BE2C (cell line): ENCODE data around the gene TPR.

Experiments used
- DNase-seq: peaks from one replicate; pipeline ENCODE4 v3.0.0-alpha.2; 2020
- H3K27me3 ChIP-seq: fragments of 250-450 bp; sonication (Bioruptor Pico); 2 replicates; pipeline ENCODE4 v1.5.1; 2020; ENCODE audit warnings: mild to moderate bottlenecking
- H3K36me3 ChIP-seq: fragments of 250-450 bp; sonication (Bioruptor Pico); 2 replicates; pipeline ENCODE4 v1.5.1; 2020; ENCODE audit warnings: mild to moderate bottlenecking
- H3K4me1 ChIP-seq: fragments of 250-450 bp; sonication (Bioruptor Pico); 2 replicates; pipeline ENCODE4 v1.5.1; 2020
- H3K4me3 ChIP-seq: 2 replicates; pipeline ENCODE4 v1.5.1; 2011; ENCODE audit warnings: low read depth, low read length
- H3K9me3 ChIP-seq: fragments of 250-450 bp; sonication (Bioruptor Pico); 2 replicates; pipeline ENCODE4 v1.5.1; 2020
- TF ChIP-seq, protein P1 (sequence below): IDR thresholded peaks from 2 replicates; pipeline ENCODE4 v1.5.1; 2012; ENCODE audit warnings: mild to moderate bottlenecking, low read depth, low read length

The TPR gene

GRCh38 chr1:186286615-186287315 is 88.3 kb downstream of the TPR start:
- peaks cover 8% of the 10 kb centered on the region for H3K27me3 ChIP-seq
- TF ChIP-seq, protein P1, sequence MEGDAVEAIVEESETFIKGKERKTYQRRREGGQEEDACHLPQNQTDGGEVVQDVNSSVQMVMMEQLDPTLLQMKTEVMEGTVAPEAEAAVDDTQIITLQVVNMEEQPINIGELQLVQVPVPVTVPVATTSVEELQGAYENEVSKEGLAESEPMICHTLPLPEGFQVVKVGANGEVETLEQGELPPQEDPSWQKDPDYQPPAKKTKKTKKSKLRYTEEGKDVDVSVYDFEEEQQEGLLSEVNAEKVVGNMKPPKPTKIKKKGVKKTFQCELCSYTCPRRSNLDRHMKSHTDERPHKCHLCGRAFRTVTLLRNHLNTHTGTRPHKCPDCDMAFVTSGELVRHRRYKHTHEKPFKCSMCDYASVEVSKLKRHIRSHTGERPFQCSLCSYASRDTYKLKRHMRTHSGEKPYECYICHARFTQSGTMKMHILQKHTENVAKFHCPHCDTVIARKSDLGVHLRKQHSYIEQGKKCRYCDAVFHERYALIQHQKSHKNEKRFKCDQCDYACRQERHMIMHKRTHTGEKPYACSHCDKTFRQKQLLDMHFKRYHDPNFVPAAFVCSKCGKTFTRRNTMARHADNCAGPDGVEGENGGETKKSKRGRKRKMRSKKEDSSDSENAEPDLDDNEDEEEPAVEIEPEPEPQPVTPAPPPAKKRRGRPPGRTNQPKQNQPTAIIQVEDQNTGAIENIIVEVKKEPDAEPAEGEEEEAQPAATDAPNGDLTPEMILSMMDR = no peak
- no peaks in the 10 kb centered on the region for H3K4me1 ChIP-seq
- H3K9me3 ChIP-seq = no peaks in the 10 kb centered on the region
- H3K36me3 ChIP-seq = no peaks in the 10 kb centered on the region
- DNase-seq = no peak
- no peak overlapping the region for H3K4me3 ChIP-seq

DNA sequence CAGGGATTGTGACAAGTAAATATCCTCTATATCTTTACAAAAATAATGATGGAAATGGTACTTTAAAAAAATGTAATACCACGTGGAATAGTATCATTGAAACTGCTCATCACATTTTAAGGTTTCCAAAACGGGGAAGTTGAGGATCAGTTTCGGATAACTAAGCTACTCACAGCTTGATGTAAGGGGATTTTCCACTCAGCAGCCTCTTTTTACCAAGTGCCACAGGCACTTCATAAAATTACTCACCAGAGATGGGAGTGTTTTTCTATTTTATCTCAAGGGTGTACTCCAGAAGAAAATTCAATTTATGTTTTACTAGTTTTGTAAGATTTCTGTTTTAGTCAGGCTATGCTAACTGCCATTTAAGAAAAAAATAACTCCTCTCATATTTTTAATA is 91.7 kb downstream of the TPR start:
- TF ChIP-seq, protein P1 = no peak
- DNase-seq = no peak
- H3K4me3 ChIP-seq = no peak overlapping the region

DNA sequence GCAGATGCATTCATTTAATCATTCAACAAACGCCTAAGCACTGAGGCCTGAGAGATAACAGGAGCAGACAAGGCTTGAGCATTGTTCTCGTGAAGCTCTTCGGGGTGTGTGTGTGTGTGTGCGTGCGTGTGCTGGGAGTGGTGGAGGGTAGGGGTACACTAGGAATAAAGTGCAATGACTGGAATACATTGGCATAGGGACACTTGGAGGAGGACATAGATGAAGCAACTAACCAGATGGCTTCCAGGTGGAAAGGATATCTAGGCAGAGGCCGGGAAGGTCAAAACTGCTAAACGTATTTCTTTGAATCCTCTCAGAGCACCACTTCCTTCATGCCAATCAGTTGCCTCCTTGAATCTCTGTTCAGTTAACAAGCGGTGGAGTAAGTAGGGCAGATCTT is 92.6 kb downstream of the TPR start:
- TF ChIP-seq, protein P1 = no peak
- no peak overlapping the region for H3K4me3 ChIP-seq
- no peaks in the 10 kb centered on the region for H3K4me1 ChIP-seq
- no peak for DNase-seq
- H3K27me3 ChIP-seq = peaks cover 14% of the 10 kb centered on the region
- no peaks in the 10 kb centered on the region for H3K9me3 ChIP-seq
- H3K36me3 ChIP-seq = no peaks in the 10 kb centered on the region

More for the DNA sequence above, 91.7 kb downstream of the TPR start:
- Histone ChIP-seq H3K36me3 (no peaks in the 10 kb centered on the region), H3K4me1 (no peaks in the 10 kb centered on the region), H3K9me3 (no peaks in the 10 kb centered on the region), H3K27me3 (peaks cover 14% of the 10 kb centered on the region)

DNA sequence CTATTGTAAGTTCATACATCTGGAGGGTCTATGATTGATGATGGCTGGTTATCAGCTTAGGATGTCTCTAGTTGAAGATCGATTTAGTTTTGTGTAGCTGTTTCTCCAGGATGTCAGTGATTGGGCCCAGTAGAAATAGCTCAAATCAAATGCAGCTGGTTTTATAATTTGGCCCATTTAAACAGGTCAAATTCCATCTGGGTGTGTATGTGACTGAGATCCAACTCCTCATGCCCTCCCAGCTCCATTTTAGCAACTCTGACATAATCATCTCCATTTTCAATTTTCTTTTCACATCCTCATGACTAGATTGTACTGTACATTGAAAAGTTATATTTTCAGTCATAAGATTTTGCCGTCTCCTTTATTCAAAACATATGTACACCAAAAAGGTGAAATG is 99.2 kb downstream of the TPR start:
- Histone ChIP-seq H3K4me1 (no peaks in the 10 kb centered on the region), H3K4me3 (no peak overlapping the region), H3K9me3 (no peaks in the 10 kb centered on the region), H3K27me3 (no peaks in the 10 kb centered on the region), H3K36me3 (no peaks in the 10 kb centered on the region)
- no peak for DNase-seq
- TF ChIP-seq, protein P1 = no peak

DNA sequence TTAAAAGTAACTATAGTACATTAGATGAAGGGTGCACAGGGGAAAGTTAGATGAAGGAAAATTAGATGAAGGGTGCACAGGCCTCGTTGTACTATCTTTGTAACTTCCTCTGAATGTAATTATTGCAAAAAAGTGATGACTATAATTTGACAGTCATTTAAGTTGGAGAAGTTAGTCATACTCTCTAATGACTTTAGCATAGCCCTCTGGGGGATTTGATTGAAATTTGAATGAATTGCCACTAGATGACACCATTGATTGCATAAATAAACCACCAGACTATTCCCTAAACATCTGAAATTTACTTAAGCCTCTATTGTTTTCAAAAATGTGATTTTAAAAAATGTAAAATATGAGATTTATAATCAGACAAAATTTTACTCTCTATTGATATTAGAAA is 102.6 kb downstream of the TPR start:
- H3K4me3 ChIP-seq = no peak overlapping the region
- no peak for DNase-seq
- no peaks in the 10 kb centered on the region for H3K36me3 ChIP-seq

DNA sequence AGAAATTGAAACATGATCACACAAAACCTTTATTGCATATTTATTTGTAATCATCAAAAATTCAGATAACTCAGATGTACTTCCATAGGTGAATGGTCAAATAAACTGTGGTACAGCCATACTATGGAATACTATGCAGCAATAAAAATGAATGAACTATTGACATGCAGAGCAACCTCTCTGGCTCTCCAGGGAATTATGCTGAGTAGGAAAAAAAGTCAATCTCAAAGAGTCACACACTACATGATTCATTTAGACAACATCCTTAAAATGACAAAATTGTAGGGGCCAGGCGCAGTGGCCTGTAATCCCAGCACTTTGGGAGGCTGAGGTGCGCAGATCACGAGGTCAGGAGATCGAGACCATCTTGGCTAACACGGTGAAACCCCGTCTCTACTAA is 104.0 kb downstream of the TPR start:
- Histone ChIP-seq H3K4me3 (no peak overlapping the region), H3K9me3 (no peaks in the 10 kb centered on the region), H3K36me3 (no peaks in the 10 kb centered on the region), H3K27me3 (no peaks in the 10 kb centered on the region), H3K4me1 (no peaks in the 10 kb centered on the region)
- TF ChIP-seq, protein P1 = no peak
- DNase-seq = no peak

More for the DNA sequence above, 102.6 kb downstream of the TPR start:
- Histone ChIP-seq H3K9me3 (no peaks in the 10 kb centered on the region), H3K4me1 (no peaks in the 10 kb centered on the region), H3K27me3 (no peaks in the 10 kb centered on the region)
- TF ChIP-seq, protein P1 = no peak
